GM12872 (cell line): ENCODE results near the gene SULT2B1.

Source experiments
- CTCF ChIP-seq: IDR thresholded peaks from 3 replicates; pipeline ENCODE4 v1.5.1; 2011; ENCODE audit warnings: low read depth, mild to moderate bottlenecking, low read length, moderate library complexity; ENCODE audit not compliant: insufficient read depth

SULT2B1 gene

GRCh38 chr19:48619692-48620585 lies 68.0 kb downstream of the SULT2B1 start:
- TF ChIP-seq CTCF: no peak

GRCh38 chr19:48623556-48624066 lies 71.6 kb downstream of the SULT2B1 start:
- no peak for TF ChIP-seq CTCF

- TF ChIP-seq CTCF: no peak
These were observed 72.2 kb downstream of the SULT2B1 start for GRCh38 chr19:48624067-48624594.

- no peak for TF ChIP-seq CTCF
These were observed 73.1 kb downstream of the SULT2B1 start for GRCh38 chr19:48624791-48625723.

- TF ChIP-seq CTCF: no peak
These were observed 73.9 kb downstream of the SULT2B1 start for GRCh38 chr19:48625891-48626327.

- no peak for TF ChIP-seq CTCF
These were observed 75.4 kb downstream of the SULT2B1 start for GRCh38 chr19:48627201-48627864.
